Body of pancreas (tissue), 4 donors: Measurements from ENCODE around the gene ANO4.

Experiments used
- CTCF ChIP-seq, 7 experiments: fragments of 450-650 bp in 4 of 7; fragments of 200-600 bp in 3 of 7; sonication (generic) in 3 of 7; IDR thresholded peaks; one replicate each; pipeline ENCODE4 v1.5.1; 2016 to 2019; ENCODE audit warnings: antibody characterized with exemption in 7 of 7
- POLR2A ChIP-seq, 3 donors: fragments of 450-650 bp; IDR thresholded peaks; one replicate each; pipeline ENCODE4 v1.6.1; 2016; ENCODE audit warnings: antibody characterized with exemption in 3 of 3, mild to moderate bottlenecking in 2 of 3

GRCh38 chr12:101053203-101053602 lies 258.6 kb downstream of the ANO4 start:
- TF ChIP-seq CTCF (IDR thresholded peaks at IDR 0.05) = no peak
- TF ChIP-seq POLR2A (IDR thresholded peaks at IDR 0.05) = no peak
